RWPE2 (cell line): ENCODE measurements around the gene MKX.

ENCODE experiments used
- ATAC-seq: fragments of 200-7000 bp; cut with Tn5 transposase; 3 replicates; pipeline ENCODE4 v1.9.1; 2021; ENCODE audit warnings: low read depth
- DNase-seq: peaks from one replicate; pipeline ENCODE4 v3.0.0-alpha.2; 2020; ENCODE audit warnings: low spot score
- H3K27ac ChIP-seq: fragments of 450-650 bp; 2 replicates; pipeline ENCODE4 v1.5.1; 2017; ENCODE audit warnings: mild to moderate bottlenecking; ENCODE audit not compliant: poor library complexity, severe bottlenecking
- H3K27me3 ChIP-seq: fragments of 250-450 bp; sonication (Bioruptor Pico); 2 replicates; pipeline ENCODE4 v1.5.1; 2021; ENCODE audit warnings: mild to moderate bottlenecking, moderate library complexity; ENCODE audit not compliant: insufficient read depth, poor library complexity, severe bottlenecking
- H3K36me3 ChIP-seq: fragments of 250-450 bp; sonication (Bioruptor Pico); 2 replicates; pipeline ENCODE4 v1.5.1; 2020; ENCODE audit warnings: low read depth, mild to moderate bottlenecking, moderate library complexity
- H3K4me1 ChIP-seq: fragments of 250-450 bp; sonication (Bioruptor Pico); 2 replicates; pipeline ENCODE4 v1.5.1; 2021; ENCODE audit warnings: mild to moderate bottlenecking, moderate library complexity; ENCODE audit not compliant: insufficient read depth, poor library complexity, severe bottlenecking
- H3K4me3 ChIP-seq: fragments of 250-450 bp; sonication (Bioruptor Pico); 2 replicates; pipeline ENCODE4 v1.5.1; 2021; ENCODE audit warnings: mild to moderate bottlenecking, moderate library complexity; ENCODE audit not compliant: severe bottlenecking
- H3K9me3 ChIP-seq: fragments of 250-450 bp; sonication (Bioruptor Pico); 2 replicates; pipeline ENCODE4 v1.5.1; 2021; ENCODE audit warnings: mild to moderate bottlenecking, moderate library complexity; ENCODE audit not compliant: severe bottlenecking
- CTCF ChIP-seq: fragments of 450-650 bp; IDR thresholded peaks from one replicate; pipeline ENCODE4 v1.5.1; 2017; ENCODE audit warnings: mild to moderate bottlenecking, moderate library complexity; ENCODE audit not compliant: poor library complexity, severe bottlenecking

The MKX gene

GRCh38 chr10:27745732-27746396 is at the start of gene MKX:
Gene MKX, minus strand, starts transcription at chr10:27745819. Its CDS starts 2,404 bp downstream, at chr10:27743415.
- peak; percentile 59 for DNase-seq
- Histone ChIP-seq H3K4me1 (no peaks in the 10 kb centered on the region), H3K4me3 (peak within 1 kb of the TSS; percentile 37), H3K27me3 (peaks cover 79% of the 10 kb centered on the region), H3K36me3 (no peaks in the 10 kb centered on the region), H3K27ac (no peak within 1 kb of the TSS), H3K9me3 (no peaks in the 10 kb centered on the region)
- no peak for TF ChIP-seq CTCF
- no peak for ATAC-seq

DNA sequence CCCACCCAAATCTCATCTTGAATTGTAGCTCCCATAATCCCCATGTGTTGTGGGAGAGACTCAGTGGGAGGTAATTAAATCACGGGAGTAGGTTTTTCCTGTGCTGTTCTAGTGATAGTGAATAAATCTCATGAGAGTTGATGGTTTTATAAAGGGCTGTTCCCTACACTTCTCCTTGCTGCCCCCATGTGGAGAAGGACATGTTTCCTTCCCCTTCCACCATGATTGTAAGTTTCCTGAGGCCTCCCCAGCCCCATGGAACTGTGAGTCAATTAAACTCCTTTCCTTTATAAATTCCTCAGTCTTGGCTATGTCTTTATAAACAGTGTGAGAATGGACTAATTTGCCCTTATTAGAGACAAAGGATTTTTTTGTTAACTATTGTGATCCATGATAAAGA is 48.5 kb upstream of the MKX start:
- Histone ChIP-seq H3K4me3 (no peak overlapping the region), H3K27me3 (no peaks in the 10 kb centered on the region), H3K4me1 (no peaks in the 10 kb centered on the region), H3K9me3 (no peaks in the 10 kb centered on the region), H3K27ac (no peak overlapping the region), H3K36me3 (no peaks in the 10 kb centered on the region)
- DNase-seq, result no peak
- peak; percentile 35 for TF ChIP-seq CTCF
- ATAC-seq, result no peak

GRCh38 chr10:27792216-27792615 is 46.6 kb upstream of the MKX start:
- no peak for DNase-seq
- TF ChIP-seq CTCF, result no peak
- H3K4me1 ChIP-seq, result no peaks in the 10 kb centered on the region
- no peaks in the 10 kb centered on the region for H3K9me3 ChIP-seq
- H3K27ac ChIP-seq, result no peak overlapping the region
- no peak overlapping the region for H3K4me3 ChIP-seq
- H3K36me3 ChIP-seq, result no peaks in the 10 kb centered on the region
- ATAC-seq, result no peak
- H3K27me3 ChIP-seq, result no peaks in the 10 kb centered on the region

GRCh38 chr10:27784272-27784671 is 38.7 kb upstream of the MKX start:
- DNase-seq, result no peak
- Histone ChIP-seq H3K9me3 (no peaks in the 10 kb centered on the region), H3K4me3 (no peak overlapping the region), H3K36me3 (no peaks in the 10 kb centered on the region), H3K4me1 (no peaks in the 10 kb centered on the region), H3K27ac (no peak overlapping the region), H3K27me3 (no peaks in the 10 kb centered on the region)
- TF ChIP-seq CTCF, result no peak
- ATAC-seq, result no peak

GRCh38 chr10:27783660-27784059 is 38.0 kb upstream of the MKX start:
- no peak overlapping the region for H3K27ac ChIP-seq
- peak; percentile 87 for ATAC-seq
- peak; percentile 46 for TF ChIP-seq CTCF
- H3K36me3 ChIP-seq, result no peaks in the 10 kb centered on the region
- no peak overlapping the region for H3K4me3 ChIP-seq
- no peaks in the 10 kb centered on the region for H3K27me3 ChIP-seq
- H3K4me1 ChIP-seq, result no peaks in the 10 kb centered on the region
- H3K9me3 ChIP-seq, result no peaks in the 10 kb centered on the region
- no peak for DNase-seq
